K562 (cell line): ENCODE measurements around the gene MRNIP. TPM values are rescaled to one million over a fixed set of nuclear protein-coding genes. Genes with fewer than 3 reads are reported as not detected.

Experiments
- GABPA ChIP-seq: fragments of 200-800 bp; sonication (Bioruptor generic); conservative IDR thresholded peaks from 2 replicates; pipeline ENCODE4 v1.6.1; 2016; ENCODE audit warnings: low read depth, missing genetic modification characterization, missing compliant biosample characterization
- POLR2A ChIP-seq: fragments of 450-650 bp; conservative IDR thresholded peaks from 2 replicates; pipeline ENCODE4 v1.6.1; 2016
- RBFOX2 ChIP-seq: fragments of 200-400 bp; formaldehyde crosslinking; IDR thresholded peaks from 2 replicates; pipeline ENCODE4 v1.6.1; 2017; ENCODE audit warnings: low read depth, mild to moderate bottlenecking, low read length, moderate library complexity
- TOE1 ChIP-seq, 2 experiments: fragments of 450-650 bp in 1 of 2; sonication (generic) in 1 of 2; formaldehyde crosslinking in 1 of 2; IDR thresholded peaks; 2 replicates each; pipeline versions ENCODE4 v1.7.1 to v1.8.0; 2016 to 2022; ENCODE audit warnings: borderline replicate concordance in 2 of 2, mild to moderate bottlenecking in 2 of 2, antibody characterized with exemption in 1 of 2, inconsistent platforms in 1 of 2, low read depth in 1 of 2, missing genetic modification reagents in 1 of 2, moderate library complexity in 1 of 2
- TRIM28 ChIP-seq: fragments of 450-650 bp; IDR thresholded peaks from 2 replicates; pipeline ENCODE4 v1.6.1; 2017
- XRCC5 ChIP-seq: fragments of 200-400 bp; formaldehyde crosslinking; IDR thresholded peaks from 2 replicates; pipeline ENCODE4 v1.6.1; 2017; ENCODE audit warnings: low read depth, mild to moderate bottlenecking, low read length
- ZNF644 ChIP-seq: fragments of 200-800 bp; sonication (Bioruptor generic); IDR thresholded peaks from 2 replicates; pipeline ENCODE4 v1.6.1; 2016; ENCODE audit warnings: low read depth, missing genetic modification characterization, missing compliant biosample characterization
- polyA plus RNA-seq, 8 experiments: library from polyadenylated mRNA; depleted of rRNA in 4 of 8; stranded (reverse) in 5 of 8; unstranded in 3 of 8; fragments of >200 nt; fragmentation: Nextera tagmentation in 2 of 8; fragmentation: Illumina TruSeq in 1 of 8; extraction: Ambion mirVana in 2 of 8; extraction: Trizol in 1 of 8; gene quantifications; 2 replicates each; pipeline versions ENCODE4 v1.2.1 to v1.2.3, GENCODE V29; 2011 to 2014; ENCODE audit warnings: inconsistent platforms in 1 of 8, missing spikeins in 1 of 8
- total RNA-seq, 7 experiments: library from RNA; depleted of rRNA in 6 of 7; stranded (reverse); fragments of >200 nt in 6 of 7; fragmentation: Illumina TruSeq in 2 of 7; extraction: Trizol in 2 of 7; gene quantifications; 2 replicates each; pipeline versions ENCODE4 v1.2.1 to v1.2.3, GENCODE V29; 2011 to 2021; ENCODE audit warnings: low replicate concordance in 1 of 7
- TF ChIP-seq, protein P1 (sequence below): sonication (generic); formaldehyde crosslinking; IDR thresholded peaks from 2 replicates; pipeline ENCODE4 v1.8.0; 2022; ENCODE audit warnings: mild to moderate bottlenecking, missing genetic modification reagents

Gene MRNIP
- total and polyA plus RNA-seq, 9 of the 15 experiments (the other 6 are each of a cell fraction or from before 2014, with no cell fraction given), result 3.6 to 39.0 (median 16.8) TPM

DNA sequence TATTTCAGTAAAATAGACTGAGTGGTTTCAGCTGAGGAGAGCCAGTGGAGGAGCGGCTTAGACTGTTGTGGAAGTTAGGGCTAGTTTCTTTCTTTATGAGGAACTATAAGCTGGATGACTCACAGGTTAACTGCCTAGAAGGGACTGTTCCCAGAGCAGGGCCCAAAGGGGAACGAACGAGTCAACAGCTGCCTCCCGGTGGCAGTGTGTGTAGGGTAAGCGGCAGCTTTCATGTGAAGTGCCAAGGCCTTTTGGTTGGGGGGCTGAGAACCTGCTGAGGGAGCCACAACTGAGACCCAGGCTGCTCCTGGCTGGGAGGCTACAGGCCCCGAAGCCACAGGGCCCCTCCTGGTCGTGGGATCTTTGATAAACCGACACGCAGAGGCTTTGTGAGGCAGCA lies 30.9 kb downstream of the MRNIP start (continued):
- no peak for TF ChIP-seq GABPA (tag)
- TF ChIP-seq RBFOX2, result peak; percentile 61
- no peak for TF ChIP-seq XRCC5
- TF ChIP-seq POLR2A, result peak; percentile 29; the same call in 1 of the 2 replicates
- TF ChIP-seq TOE1 (IDR thresholded peaks at IDR 0.05; ENCODE audit: borderline replicate concordance), result no peak
- TF ChIP-seq TOE1 (CRISPR knock-in tag; IDR thresholded peaks at IDR 0.05; ENCODE audit: borderline replicate concordance, low read depth), result no peak
- TF ChIP-seq TRIM28, result no peak
- TF ChIP-seq, protein P1, sequence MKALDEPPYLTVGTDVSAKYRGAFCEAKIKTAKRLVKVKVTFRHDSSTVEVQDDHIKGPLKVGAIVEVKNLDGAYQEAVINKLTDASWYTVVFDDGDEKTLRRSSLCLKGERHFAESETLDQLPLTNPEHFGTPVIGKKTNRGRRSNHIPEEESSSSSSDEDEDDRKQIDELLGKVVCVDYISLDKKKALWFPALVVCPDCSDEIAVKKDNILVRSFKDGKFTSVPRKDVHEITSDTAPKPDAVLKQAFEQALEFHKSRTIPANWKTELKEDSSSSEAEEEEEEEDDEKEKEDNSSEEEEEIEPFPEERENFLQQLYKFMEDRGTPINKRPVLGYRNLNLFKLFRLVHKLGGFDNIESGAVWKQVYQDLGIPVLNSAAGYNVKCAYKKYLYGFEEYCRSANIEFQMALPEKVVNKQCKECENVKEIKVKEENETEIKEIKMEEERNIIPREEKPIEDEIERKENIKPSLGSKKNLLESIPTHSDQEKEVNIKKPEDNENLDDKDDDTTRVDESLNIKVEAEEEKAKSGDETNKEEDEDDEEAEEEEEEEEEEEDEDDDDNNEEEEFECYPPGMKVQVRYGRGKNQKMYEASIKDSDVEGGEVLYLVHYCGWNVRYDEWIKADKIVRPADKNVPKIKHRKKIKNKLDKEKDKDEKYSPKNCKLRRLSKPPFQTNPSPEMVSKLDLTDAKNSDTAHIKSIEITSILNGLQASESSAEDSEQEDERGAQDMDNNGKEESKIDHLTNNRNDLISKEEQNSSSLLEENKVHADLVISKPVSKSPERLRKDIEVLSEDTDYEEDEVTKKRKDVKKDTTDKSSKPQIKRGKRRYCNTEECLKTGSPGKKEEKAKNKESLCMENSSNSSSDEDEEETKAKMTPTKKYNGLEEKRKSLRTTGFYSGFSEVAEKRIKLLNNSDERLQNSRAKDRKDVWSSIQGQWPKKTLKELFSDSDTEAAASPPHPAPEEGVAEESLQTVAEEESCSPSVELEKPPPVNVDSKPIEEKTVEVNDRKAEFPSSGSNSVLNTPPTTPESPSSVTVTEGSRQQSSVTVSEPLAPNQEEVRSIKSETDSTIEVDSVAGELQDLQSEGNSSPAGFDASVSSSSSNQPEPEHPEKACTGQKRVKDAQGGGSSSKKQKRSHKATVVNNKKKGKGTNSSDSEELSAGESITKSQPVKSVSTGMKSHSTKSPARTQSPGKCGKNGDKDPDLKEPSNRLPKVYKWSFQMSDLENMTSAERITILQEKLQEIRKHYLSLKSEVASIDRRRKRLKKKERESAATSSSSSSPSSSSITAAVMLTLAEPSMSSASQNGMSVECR (CRISPR knock-in tag), result no peak
- no peak for TF ChIP-seq ZNF644 (tag)
